Mesenchymal stem cell (in vitro differentiated cells and primary cell): ENCODE data around the gene SEMG1.

ENCODE experiments used
- DNase-seq: peaks from one replicate; pipeline ENCODE4 v3.0.0-alpha.2; 2013
- H2AFZ ChIP-seq: one replicate; pipeline ENCODE4 v1.6.1; 2013; ENCODE audit warnings: low read depth, mild to moderate bottlenecking, control low read depth, inconsistent platforms, low read length, moderate library complexity
- H2AK5ac ChIP-seq: 2 replicates; pipeline ENCODE4 v1.6.1; 2013; ENCODE audit warnings: low read length, moderate library complexity, mild to moderate bottlenecking, inconsistent platforms; ENCODE audit not compliant: severe bottlenecking
- H2BK120ac ChIP-seq: one replicate; pipeline ENCODE4 v1.6.1; 2013; ENCODE audit warnings: low read depth, mild to moderate bottlenecking, inconsistent platforms, low read length, moderate library complexity
- H2BK12ac ChIP-seq, 2 experiments: one replicate each; pipeline ENCODE4 v1.6.1; 2013; ENCODE audit warnings: inconsistent platforms in 2 of 2, low read length in 2 of 2, mild to moderate bottlenecking in 2 of 2, moderate library complexity in 2 of 2, control low read depth in 1 of 2
- H2BK15ac ChIP-seq: one replicate; pipeline ENCODE4 v1.6.1; 2013; ENCODE audit warnings: mild to moderate bottlenecking, low read depth, inconsistent platforms; ENCODE audit not compliant: poor library complexity, severe bottlenecking
- H2BK5ac ChIP-seq: 2 replicates; pipeline ENCODE4 v1.6.1; 2013; ENCODE audit warnings: low read depth, mild to moderate bottlenecking, low read length, control low read depth, inconsistent platforms; ENCODE audit not compliant: poor library complexity, severe bottlenecking
- H3K14ac ChIP-seq, 2 experiments: one replicate each; pipeline ENCODE4 v1.6.1; 2013; ENCODE audit warnings: inconsistent platforms in 2 of 2, low read length in 2 of 2, control low read depth in 1 of 2, mild to moderate bottlenecking in 1 of 2, moderate library complexity in 1 of 2
- H3K18ac ChIP-seq, 2 experiments: one replicate each; pipeline ENCODE4 v1.6.1; 2013; ENCODE audit warnings: inconsistent platforms in 2 of 2, low read length in 2 of 2, control low read depth in 1 of 2, low read depth in 1 of 2, mild to moderate bottlenecking in 1 of 2
- H3K23ac ChIP-seq, 2 experiments: one replicate each; pipeline ENCODE4 v1.6.1; 2013; ENCODE audit warnings: inconsistent platforms in 2 of 2, low read length in 2 of 2, mild to moderate bottlenecking in 2 of 2, moderate library complexity in 2 of 2, control low read depth in 1 of 2
- H3K27ac ChIP-seq: 2 replicates; pipeline ENCODE4 v1.5.1; 2013; ENCODE audit warnings: mild to moderate bottlenecking, moderate library complexity, low read length, control low read depth, inconsistent platforms; ENCODE audit not compliant: poor library complexity, severe bottlenecking
- H3K27me3 ChIP-seq, 2 experiments: 2 replicates each; pipeline versions ENCODE4 v1.6.1 to v1.7.0; 2013; ENCODE audit warnings: low read length in 2 of 2, mild to moderate bottlenecking in 2 of 2, moderate library complexity in 2 of 2, control low read depth in 1 of 2, inconsistent platforms in 1 of 2; ENCODE audit not compliant: control insufficient read depth in 1 of 2, insufficient read depth in 1 of 2
- H3K36me3 ChIP-seq, 2 experiments: 2 replicates each; pipeline versions ENCODE4 v1.6.1 to v1.7.0; 2013; ENCODE audit warnings: low read length in 2 of 2, control low read depth in 1 of 2, inconsistent platforms in 1 of 2, low read depth in 1 of 2, mild to moderate bottlenecking in 1 of 2; ENCODE audit not compliant: insufficient read depth in 2 of 2, control insufficient read depth in 1 of 2
- H3K4ac ChIP-seq, 2 experiments: one replicate each; pipeline ENCODE4 v1.6.1; 2013; ENCODE audit warnings: inconsistent platforms in 2 of 2, low read length in 2 of 2, mild to moderate bottlenecking in 2 of 2, moderate library complexity in 2 of 2, control low read depth in 1 of 2, low read depth in 1 of 2
- H3K4me1 ChIP-seq: 2 replicates; pipeline ENCODE4 v1.6.1; 2013; ENCODE audit warnings: low read depth, low read length, control low read depth; ENCODE audit not compliant: control insufficient read depth, insufficient read depth
- H3K4me2 ChIP-seq: 2 replicates; pipeline ENCODE4 v1.6.1; 2013; ENCODE audit warnings: low read length, mild to moderate bottlenecking, inconsistent platforms; ENCODE audit not compliant: poor library complexity, severe bottlenecking
- H3K4me3 ChIP-seq, 2 experiments: 2 replicates each; pipeline versions ENCODE4 v1.5.1 to v1.7.0; 2013; ENCODE audit warnings: low read length in 2 of 2, mild to moderate bottlenecking in 2 of 2, control low read depth in 1 of 2, low read depth in 1 of 2; ENCODE audit not compliant: insufficient read depth in 1 of 2
- H3K79me1 ChIP-seq: replicated peaks from 2 replicates; pipeline ENCODE4 v1.6.1; 2013; ENCODE audit warnings: mild to moderate bottlenecking, control low read depth, low read length, inconsistent platforms; ENCODE audit not compliant: poor library complexity, severe bottlenecking
- H3K9ac ChIP-seq: 2 replicates; pipeline ENCODE4 v1.7.0; 2013; ENCODE audit warnings: mild to moderate bottlenecking, low read length, moderate library complexity
- H3K9me3 ChIP-seq: 2 replicates; pipeline ENCODE4 v1.7.0; 2013; ENCODE audit warnings: mild to moderate bottlenecking, low read length; ENCODE audit not compliant: control insufficient read depth
- H4K8ac ChIP-seq: one replicate; pipeline ENCODE4 v1.6.1; 2013; ENCODE audit warnings: inconsistent platforms, mild to moderate bottlenecking, low read length, moderate library complexity
- H4K91ac ChIP-seq: one replicate; pipeline ENCODE4 v1.6.1; 2013; ENCODE audit warnings: mild to moderate bottlenecking, low read length, inconsistent platforms
- WGBS: methylation state at CpG from one replicate; pipeline ENCODE4 v1.1.7; 2013; ENCODE audit warnings: mixed read lengths; 5-methylcytosine and 5-hydroxymethylcytosine counted together

The SEMG1 gene

GRCh38 chr20:45181639-45182038, 25.2 kb upstream of the SEMG1 start:
- Histone ChIP-seq H3K27me3 (peaks cover 0 to 4% of the 10 kb centered on the region in 2 experiments), H3K9ac (no peak overlapping the region), H3K4me2 (no peak overlapping the region), H3K4ac (no peak overlapping the region), H2BK15ac (no peak overlapping the region), H3K9me3 (no peaks in the 10 kb centered on the region), H2BK120ac (no peak overlapping the region), H2AFZ (no peak overlapping the region), H3K36me3 (no peaks in the 10 kb centered on the region), H3K14ac (no peak overlapping the region), H3K79me1 (no peaks in the 10 kb centered on the region), H3K4me3 (no peak overlapping the region), H3K4me1 (no peaks in the 10 kb centered on the region), H3K27ac (no peak overlapping the region), H2BK5ac (no peak overlapping the region), H2AK5ac (no peak overlapping the region), H3K23ac (no peak overlapping the region), H2BK12ac (no peak overlapping the region), H3K18ac (no peak overlapping the region), H4K91ac (no peak overlapping the region), H4K8ac (no peak overlapping the region)
- 94% methylated on average over 2 of the region's 2 CpGs for WGBS
- no peak for DNase-seq

- Histone ChIP-seq H3K4me2 (no peak overlapping the region), H3K4me1 (no peaks in the 10 kb centered on the region), H2AFZ (no peak overlapping the region), H3K36me3 (no peaks in the 10 kb centered on the region), H3K27me3 (peaks cover 0 to 10% of the 10 kb centered on the region in 2 experiments), H4K8ac (no peak overlapping the region), H2BK5ac (no peak overlapping the region), H2BK15ac (no peak overlapping the region), H3K23ac (no peak overlapping the region), H3K4ac (no peak overlapping the region), H2BK12ac (no peak overlapping the region), H4K91ac (no peak overlapping the region), H3K9me3 (no peaks in the 10 kb centered on the region), H2BK120ac (no peak overlapping the region), H3K4me3 (no peak overlapping the region), H3K9ac (no peak overlapping the region), H3K14ac (no peak overlapping the region), H3K18ac (no peak overlapping the region), H2AK5ac (no peak overlapping the region), H3K79me1 (no peaks in the 10 kb centered on the region), H3K27ac (no peak overlapping the region)
- no peak for DNase-seq
- WGBS, result 100% methylated on average over 1 of the region's 2 CpGs
These were observed 23.7 kb upstream of the SEMG1 start for GRCh38 chr20:45183084-45183483.

- Histone ChIP-seq H3K4ac (no peak overlapping the region), H2BK120ac (no peak overlapping the region), H3K79me1 (no peaks in the 10 kb centered on the region), H2AFZ (no peak overlapping the region), H4K8ac (no peak overlapping the region), H2BK5ac (no peak overlapping the region), H3K4me2 (no peak overlapping the region), H3K27ac (no peak overlapping the region), H3K27me3 (peaks cover 0 to 30% of the 10 kb centered on the region in 2 experiments), H3K14ac (no peak overlapping the region), H3K4me1 (no peaks in the 10 kb centered on the region), H4K91ac (no peak overlapping the region), H3K23ac (no peak overlapping the region), H2AK5ac (no peak overlapping the region), H3K36me3 (no peaks in the 10 kb centered on the region), H3K18ac (no peak overlapping the region), H2BK15ac (no peak overlapping the region), H3K9me3 (no peaks in the 10 kb centered on the region), H3K9ac (no peak overlapping the region), H3K4me3 (no peak overlapping the region), H2BK12ac (no peak overlapping the region)
- no peak for DNase-seq
- WGBS, result 37% methylated on average over 2 of the region's 2 CpGs
These were observed 19.1 kb upstream of the SEMG1 start for GRCh38 chr20:45187693-45188092.

- H3K27me3 ChIP-seq, result peaks cover 0 to 40% of the 10 kb centered on the region in 2 experiments
- H2AK5ac ChIP-seq, result no peak overlapping the region
- H3K9ac ChIP-seq, result no peak overlapping the region
- no peak overlapping the region for H3K27ac ChIP-seq
- no peak overlapping the region for H2BK12ac ChIP-seq
- no peak overlapping the region for H2AFZ ChIP-seq
- no peak overlapping the region for H2BK5ac ChIP-seq
- no peak overlapping the region for H3K14ac ChIP-seq
- H2BK120ac ChIP-seq, result no peak overlapping the region
- WGBS, result 85% methylated on average over 2 of the region's 3 CpGs
- no peaks in the 10 kb centered on the region for H3K9me3 ChIP-seq
- H3K36me3 ChIP-seq, result no peaks in the 10 kb centered on the region
- no peak overlapping the region for H4K8ac ChIP-seq
- no peak overlapping the region for H3K4me2 ChIP-seq
- H3K4me1 ChIP-seq, result no peaks in the 10 kb centered on the region
- no peak for DNase-seq
- H3K4ac ChIP-seq, result no peak overlapping the region
- H4K91ac ChIP-seq, result no peak overlapping the region
- no peak overlapping the region for H2BK15ac ChIP-seq
- no peaks in the 10 kb centered on the region for H3K79me1 ChIP-seq
- H3K4me3 ChIP-seq, result no peak overlapping the region
- H3K23ac ChIP-seq, result no peak overlapping the region
- H3K18ac ChIP-seq, result no peak overlapping the region
These were observed 17.7 kb upstream of the SEMG1 start for GRCh38 chr20:45189067-45189609.
